IPS-20b (cell line): ENCODE measurements around the gene KIF1C.

Experiments
- H3K27ac ChIP-seq: one replicate; pipeline ENCODE4 v1.5.1; 2013; ENCODE audit warnings: low read length
- H3K27me3 ChIP-seq: 2 replicates; pipeline ENCODE4 v1.6.1; 2013; ENCODE audit warnings: mild to moderate bottlenecking, low read length, inconsistent platforms; ENCODE audit not compliant: insufficient read depth
- H3K36me3 ChIP-seq: 2 replicates; pipeline ENCODE4 v1.6.1; 2013; ENCODE audit warnings: low read depth, mild to moderate bottlenecking, inconsistent platforms, low read length, moderate library complexity; ENCODE audit not compliant: insufficient read depth
- H3K4me1 ChIP-seq: 2 replicates; pipeline ENCODE4 v1.6.1; 2013; ENCODE audit warnings: mild to moderate bottlenecking, control low read depth, inconsistent platforms, low read length, moderate library complexity; ENCODE audit not compliant: insufficient read depth
- H3K4me3 ChIP-seq: 2 replicates; pipeline ENCODE4 v1.5.1; 2013; ENCODE audit warnings: mild to moderate bottlenecking, low read length, inconsistent platforms
- H3K9ac ChIP-seq: 2 replicates; pipeline ENCODE4 v1.6.1; 2013; ENCODE audit warnings: low read depth, mild to moderate bottlenecking, inconsistent platforms, low read length, moderate library complexity
- H3K9me3 ChIP-seq: 2 replicates; pipeline ENCODE4 v1.6.1; 2013; ENCODE audit warnings: mild to moderate bottlenecking, low read depth, low read length, inconsistent platforms; ENCODE audit not compliant: insufficient read depth

KIF1C gene

DNA sequence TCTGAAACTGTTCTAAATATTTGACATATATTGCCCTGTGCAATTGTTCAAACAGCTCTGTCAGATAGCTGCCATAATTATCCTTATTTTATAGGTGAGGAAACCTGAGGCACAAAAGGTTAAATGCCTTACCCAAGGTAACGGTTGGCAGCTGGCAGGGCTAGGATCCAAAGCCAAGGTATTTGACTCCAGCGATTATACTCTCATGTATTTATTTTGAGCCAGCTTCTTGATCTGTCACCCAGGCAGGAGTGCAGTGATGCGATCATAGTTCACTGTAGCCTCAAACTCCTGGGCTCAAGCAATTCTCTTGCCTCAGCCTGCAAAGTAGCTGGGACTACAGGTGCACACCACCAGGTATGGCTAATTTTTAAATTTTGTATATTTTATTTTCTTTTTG is 39.6 kb upstream of the KIF1C start:
- Histone ChIP-seq H3K27me3 (no peaks in the 10 kb centered on the region), H3K36me3 (peaks cover 14% of the 10 kb centered on the region; the same call in 1 of the 2 replicates), H3K9me3 (no peaks in the 10 kb centered on the region), H3K27ac (no peak overlapping the region), H3K4me3 (no peak overlapping the region), H3K9ac (no peak overlapping the region), H3K4me1 (peaks cover 9% of the 10 kb centered on the region; the same call in 1 of the 2 replicates)

DNA sequence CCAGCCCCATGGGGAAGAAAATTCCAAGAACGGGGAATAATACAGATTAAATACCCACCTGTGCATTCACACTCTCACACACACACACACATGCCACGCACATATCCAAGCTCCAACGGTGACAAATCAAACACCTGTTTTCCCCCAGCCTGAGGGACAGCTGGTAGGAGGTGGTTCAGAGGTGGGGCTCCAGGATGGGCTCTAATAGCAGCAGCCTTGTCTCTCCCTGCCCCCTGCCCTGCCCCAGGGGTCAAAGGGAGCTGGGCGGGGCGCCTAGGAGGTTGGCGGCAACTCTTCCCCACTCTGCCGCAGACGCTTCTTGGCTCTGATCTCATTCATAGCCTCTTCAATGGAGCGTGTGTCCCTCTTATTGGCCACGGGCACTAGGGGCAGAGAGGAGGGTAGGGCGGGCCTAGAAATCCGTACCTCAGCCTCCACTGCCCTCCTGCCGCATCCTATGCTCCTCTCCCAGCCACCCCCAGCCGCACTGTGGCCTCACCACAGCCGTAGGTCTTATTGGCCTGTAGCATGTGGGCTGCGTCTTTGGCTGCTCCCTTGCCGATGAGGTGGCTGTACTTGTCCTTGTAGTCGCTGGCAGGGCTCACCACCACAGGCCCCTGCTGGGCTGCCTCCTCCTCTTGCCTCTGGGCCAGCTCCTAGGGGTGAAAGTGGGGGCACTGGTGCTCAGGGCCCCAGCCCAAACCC is 38.3 kb upstream of the KIF1C start:
- Histone ChIP-seq H3K27ac (no peak overlapping the region), H3K4me3 (no peak overlapping the region), H3K4me1 (peaks cover 9% of the 10 kb centered on the region; the same call in 1 of the 2 replicates), H3K36me3 (peaks cover 14% of the 10 kb centered on the region; the same call in 1 of the 2 replicates), H3K9me3 (no peaks in the 10 kb centered on the region), H3K9ac (no peak overlapping the region), H3K27me3 (no peaks in the 10 kb centered on the region)

GRCh38 chr17:4960279-4960922 is 37.3 kb upstream of the KIF1C start:
- Histone ChIP-seq H3K9ac (no peak overlapping the region), H3K36me3 (peaks cover 17% of the 10 kb centered on the region), H3K9me3 (no peaks in the 10 kb centered on the region), H3K4me1 (peaks cover 9% of the 10 kb centered on the region; the same call in 1 of the 2 replicates), H3K27me3 (no peaks in the 10 kb centered on the region), H3K27ac (no peak overlapping the region), H3K4me3 (no peak overlapping the region)

GRCh38 chr17:4965311-4965986 is 32.3 kb upstream of the KIF1C start:
- Histone ChIP-seq H3K27ac (no peak overlapping the region), H3K9me3 (no peaks in the 10 kb centered on the region), H3K9ac (no peak overlapping the region), H3K4me3 (no peak overlapping the region), H3K36me3 (peaks cover 14% of the 10 kb centered on the region), H3K4me1 (peaks cover 11% of the 10 kb centered on the region), H3K27me3 (peaks cover 3% of the 10 kb centered on the region; the same call in 1 of the 2 replicates)

DNA sequence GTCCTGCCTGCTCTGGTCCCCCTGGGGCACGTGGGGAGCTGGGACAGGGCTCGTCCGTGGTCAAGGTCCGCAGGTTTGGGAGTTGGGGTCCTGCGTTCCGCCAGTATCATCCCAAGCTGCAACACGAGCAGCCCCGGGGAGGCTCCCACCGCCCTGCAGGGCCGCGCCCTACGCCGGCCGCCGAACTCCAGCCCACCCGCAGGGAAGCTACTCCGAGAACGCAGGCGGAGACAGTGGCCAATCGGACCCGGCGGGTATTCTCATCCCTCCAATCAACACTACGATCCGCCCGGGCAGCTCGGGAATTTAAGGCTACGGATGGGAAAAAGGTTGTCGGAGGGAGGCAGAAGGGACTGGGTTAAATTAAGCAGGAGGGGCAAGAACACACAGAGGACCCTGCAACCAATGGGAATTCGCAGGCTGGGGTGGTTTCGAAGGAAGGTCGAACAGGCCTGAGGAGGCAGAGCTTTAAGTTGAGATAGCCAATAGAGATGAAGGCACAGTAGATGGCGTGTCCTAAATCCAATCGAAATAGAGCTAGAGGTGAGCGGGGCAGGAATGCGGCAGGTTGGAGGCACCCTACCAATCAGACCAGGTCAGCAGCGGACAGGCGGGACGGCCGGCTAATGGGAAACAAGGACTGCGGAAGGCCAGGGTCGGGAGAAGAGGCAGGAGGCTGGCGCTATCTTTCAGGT is 30.8 kb upstream of the KIF1C start:
- Histone ChIP-seq H3K9me3 (no peaks in the 10 kb centered on the region), H3K9ac (peak overlapping the region; percentile 96), H3K27ac (peak overlapping the region; percentile 77), H3K4me1 (peaks cover 8% of the 10 kb centered on the region), H3K4me3 (peak overlapping the region; percentile 91), H3K36me3 (peaks cover 21% of the 10 kb centered on the region), H3K27me3 (peaks cover 15% of the 10 kb centered on the region; the same call in 1 of the 2 replicates)

GRCh38 chr17:4967539-4968485 is 29.9 kb upstream of the KIF1C start, which contains the start of gene SPAG7:
Gene SPAG7 (minus strand): TSS chr17:4967817. CDS start chr17:4967804, 13 bp downstream.
- H3K36me3 ChIP-seq: peaks cover 21% of the 10 kb centered on the region
- peaks cover 24% of the 10 kb centered on the region; the same call in 1 of the 2 replicates for H3K27me3 ChIP-seq
- no peaks in the 10 kb centered on the region for H3K9me3 ChIP-seq
- H3K27ac ChIP-seq: peak within 1 kb of the TSS; percentile 86
- H3K4me1 ChIP-seq: peaks cover 8% of the 10 kb centered on the region
- peak within 1 kb of the TSS; percentile 96 for H3K9ac ChIP-seq
- peak within 1 kb of the TSS; percentile 91 for H3K4me3 ChIP-seq

DNA sequence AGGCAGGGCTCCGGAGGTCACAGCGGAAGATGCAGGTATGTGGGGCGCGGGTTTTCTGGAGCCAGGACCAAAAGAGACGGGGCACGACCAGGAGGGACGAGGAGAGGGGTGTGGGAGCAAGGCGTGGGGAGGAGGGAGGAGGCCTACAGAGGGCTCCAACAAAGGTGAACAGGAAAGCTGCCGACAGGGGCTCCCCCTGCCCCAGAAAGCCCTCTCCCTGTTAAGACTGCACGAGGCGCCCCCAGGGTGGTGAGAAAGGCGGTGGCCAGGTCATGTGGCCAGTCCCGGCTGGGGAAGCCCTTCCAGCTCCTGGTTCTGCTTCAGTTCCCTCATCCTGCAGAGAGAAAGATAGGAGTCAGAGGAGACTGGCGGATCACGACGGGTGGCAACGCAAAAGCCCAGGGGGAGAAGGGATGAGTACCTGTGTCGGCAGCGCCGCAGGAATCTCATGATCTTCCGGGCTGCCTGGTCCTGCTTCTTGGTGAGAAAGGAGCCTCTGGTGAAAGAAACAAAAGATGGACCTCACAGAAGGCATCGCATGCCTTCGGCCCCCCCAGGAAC is 29.2 kb upstream of the KIF1C start:
- peak overlapping the region; percentile 86 for H3K27ac ChIP-seq
- peaks cover 21% of the 10 kb centered on the region for H3K36me3 ChIP-seq
- H3K4me1 ChIP-seq: peaks cover 12% of the 10 kb centered on the region
- peaks cover 31% of the 10 kb centered on the region; the same call in 1 of the 2 replicates for H3K27me3 ChIP-seq
- no peaks in the 10 kb centered on the region for H3K9me3 ChIP-seq
- peak overlapping the region; percentile 96 for H3K9ac ChIP-seq
- peak overlapping the region; percentile 91 for H3K4me3 ChIP-seq

GRCh38 chr17:4969047-4969550 is 28.7 kb upstream of the KIF1C start:
- Histone ChIP-seq H3K9me3 (no peaks in the 10 kb centered on the region), H3K4me3 (peak overlapping the region; percentile 91), H3K4me1 (peaks cover 12% of the 10 kb centered on the region), H3K36me3 (peaks cover 21% of the 10 kb centered on the region), H3K9ac (peak overlapping the region; percentile 96), H3K27ac (peak overlapping the region; percentile 86), H3K27me3 (peaks cover 36% of the 10 kb centered on the region)

DNA sequence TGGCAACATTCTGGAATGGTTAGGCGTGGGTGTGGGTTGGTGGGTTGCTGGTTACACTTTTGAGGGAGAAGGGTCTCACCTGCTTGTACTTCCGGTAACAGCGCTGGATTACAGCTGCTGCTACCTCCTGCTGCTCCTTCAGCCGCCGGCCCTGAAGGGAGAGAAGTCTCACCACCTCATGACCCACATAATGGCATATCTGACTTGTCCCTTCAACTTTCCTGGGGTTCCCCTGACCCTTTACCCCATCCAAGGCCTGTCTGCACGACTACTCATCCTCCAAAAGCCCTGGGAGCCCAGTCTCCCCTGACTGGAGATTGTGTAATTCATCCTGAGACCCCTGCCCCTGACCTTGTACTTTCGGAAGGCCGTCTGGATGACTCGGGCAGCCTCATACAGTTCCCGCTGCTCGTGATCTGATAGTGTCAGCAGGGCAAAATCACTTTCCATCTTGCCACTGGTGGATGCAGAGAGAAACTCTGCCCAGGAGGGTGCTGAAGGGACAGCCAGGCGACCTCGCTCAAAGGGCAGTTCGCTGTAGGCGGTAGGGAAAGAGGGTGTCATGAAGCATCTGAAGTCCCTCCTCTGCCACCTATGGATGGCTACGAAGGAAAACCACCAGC is 28.1 kb upstream of the KIF1C start:
- H3K9me3 ChIP-seq: no peaks in the 10 kb centered on the region
- H3K4me1 ChIP-seq: peaks cover 12% of the 10 kb centered on the region
- H3K9ac ChIP-seq: peak overlapping the region; percentile 96; the same call in 1 of the 2 replicates
- no peak overlapping the region for H3K27ac ChIP-seq
- peak overlapping the region; percentile 91 for H3K4me3 ChIP-seq
- peaks cover 42% of the 10 kb centered on the region for H3K27me3 ChIP-seq
- peaks cover 21% of the 10 kb centered on the region for H3K36me3 ChIP-seq

DNA sequence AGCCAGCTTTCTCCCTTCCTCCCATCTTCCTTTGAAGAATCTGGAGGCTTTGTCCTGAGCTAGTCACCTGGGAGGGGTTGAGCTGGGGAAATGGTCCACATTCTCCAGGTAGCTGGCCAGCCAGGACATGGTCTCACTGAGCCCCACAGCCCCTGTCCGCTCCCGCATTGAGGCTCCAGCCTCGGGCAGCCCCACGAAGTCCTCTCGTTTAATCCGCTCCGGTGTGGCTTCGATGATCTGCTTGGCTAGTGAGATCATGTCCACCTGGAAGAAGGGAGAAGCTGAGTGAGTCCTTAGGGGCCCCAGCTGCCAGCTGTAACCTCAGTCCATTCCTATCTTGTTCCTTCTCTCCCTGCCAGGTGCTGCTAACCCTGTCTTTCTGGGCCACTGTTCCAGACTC is 27.5 kb upstream of the KIF1C start:
- H3K36me3 ChIP-seq: peaks cover 19% of the 10 kb centered on the region
- H3K9me3 ChIP-seq: no peaks in the 10 kb centered on the region
- H3K4me3 ChIP-seq: no peak overlapping the region
- H3K9ac ChIP-seq: no peak overlapping the region
- peaks cover 12% of the 10 kb centered on the region for H3K4me1 ChIP-seq
- no peak overlapping the region for H3K27ac ChIP-seq
- H3K27me3 ChIP-seq: peaks cover 48% of the 10 kb centered on the region
